Activated CD8-positive, alpha-beta memory T cell treated with anti-CD3 and anti-CD28 coated beads, Interleukin-2, amount 50 U/mL, for 24 hours (primary cell): ENCODE measurements around the gene NOX3.
"Not testable (repeated sequence)": the region's sequence is repeated elsewhere in the genome, so short reads cannot be mapped to it uniquely, and the experiment has no call there.

ENCODE experiments used
- DNase-seq: peaks from one replicate; pipeline ENCODE4 v3.0.0-alpha.2; 2020; ENCODE audit errors: extremely low read depth

Gene NOX3

DNA sequence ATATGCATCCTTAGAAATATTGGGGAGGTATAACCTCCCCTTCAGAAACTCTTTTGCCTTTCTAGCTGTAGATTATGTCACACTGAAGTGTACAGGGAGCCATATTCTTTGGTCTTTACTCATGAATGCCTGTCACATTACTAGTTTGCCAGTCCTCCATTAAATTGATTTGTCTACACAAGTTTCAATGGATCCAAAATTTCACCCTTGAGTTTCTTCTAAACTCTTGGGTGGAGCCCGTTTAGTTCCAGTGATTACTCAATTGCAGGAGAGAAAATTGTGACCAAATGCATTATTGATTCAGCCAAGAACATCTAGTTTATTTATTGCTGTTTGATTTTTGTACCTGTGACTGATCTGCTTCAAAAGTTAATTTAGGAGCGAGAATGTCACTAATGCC lies 81.0 kb downstream of the NOX3 start:
- no peak for DNase-seq

DNA sequence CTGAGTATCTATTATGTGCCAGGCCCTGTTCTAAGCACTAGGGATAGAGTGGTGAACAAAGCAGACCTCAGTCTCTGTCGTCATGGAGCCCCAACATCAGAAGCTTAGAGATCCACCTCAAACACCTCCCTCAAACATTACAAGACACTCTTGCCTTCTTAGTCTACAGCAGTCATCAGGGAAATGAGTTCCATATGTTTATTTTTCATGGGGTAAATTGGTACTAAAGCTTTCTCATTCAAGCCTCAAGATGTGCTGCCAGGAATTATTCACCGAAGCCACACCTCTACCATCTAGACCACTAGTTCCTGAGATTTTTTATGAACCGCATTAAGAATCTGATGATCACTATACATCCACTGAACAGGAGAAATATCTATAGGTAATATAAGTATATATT lies 82.4 kb downstream of the NOX3 start:
- no peak for DNase-seq

DNA sequence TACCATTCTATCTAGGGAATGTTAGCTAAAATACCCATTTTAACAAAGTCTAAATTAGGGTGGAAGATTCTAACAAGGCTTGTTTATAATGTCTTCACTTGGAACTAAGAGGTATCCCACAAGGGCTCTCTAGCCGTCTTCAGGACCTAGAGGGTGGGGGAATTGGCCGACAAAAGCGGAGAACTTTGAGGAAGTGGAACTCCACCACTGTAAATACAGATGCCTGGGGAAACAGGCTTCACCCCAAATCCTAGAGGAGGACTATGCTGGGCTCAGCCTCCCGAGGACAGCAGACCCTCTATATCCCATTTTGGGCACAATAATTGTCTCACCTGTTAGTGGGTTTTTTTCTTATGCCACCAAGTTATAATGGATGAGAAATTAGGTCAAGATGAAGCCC lies 83.4 kb downstream of the NOX3 start:
- DNase-seq = no peak

DNA sequence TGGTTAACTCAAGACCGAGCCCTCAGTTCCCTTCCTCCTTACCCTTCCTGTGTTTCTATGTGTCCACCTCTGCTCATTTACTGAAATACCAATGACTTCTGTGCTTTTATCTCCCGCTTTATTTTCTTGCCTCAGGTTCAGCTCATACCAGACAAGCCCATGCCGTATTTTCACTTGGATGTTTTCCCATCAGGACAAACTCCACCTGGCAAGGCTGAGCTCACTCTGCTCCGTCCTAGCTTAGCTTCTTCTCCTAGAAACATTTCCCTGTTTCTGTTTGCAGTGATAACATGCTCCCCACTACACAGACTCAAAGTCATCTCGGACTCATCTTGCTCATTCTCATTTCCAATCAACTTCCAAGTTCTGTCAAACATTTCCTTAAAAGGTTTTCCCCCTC lies 84.4 kb downstream of the NOX3 start:
- DNase-seq = no peak

DNA sequence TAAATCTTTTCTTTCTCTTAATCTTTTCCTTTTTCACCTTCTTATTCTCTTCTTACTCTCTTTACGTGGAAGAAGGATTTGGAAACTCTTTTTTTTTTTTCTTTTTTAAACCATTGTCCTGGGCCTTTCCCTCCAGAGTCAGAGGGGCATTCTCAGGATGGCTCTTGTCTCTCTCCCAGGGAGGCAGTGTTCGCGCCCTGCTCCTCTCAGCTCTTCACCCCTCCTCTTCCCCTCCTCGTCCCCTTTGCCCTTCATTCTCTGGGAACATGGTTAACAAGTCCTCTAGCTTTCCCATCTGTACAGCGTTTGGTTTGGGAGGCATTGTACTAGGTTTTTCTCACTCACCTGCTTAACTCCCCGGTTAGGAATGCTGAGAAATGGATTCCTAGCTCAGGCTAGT lies 89.3 kb downstream of the NOX3 start:
- DNase-seq = no peak

DNA sequence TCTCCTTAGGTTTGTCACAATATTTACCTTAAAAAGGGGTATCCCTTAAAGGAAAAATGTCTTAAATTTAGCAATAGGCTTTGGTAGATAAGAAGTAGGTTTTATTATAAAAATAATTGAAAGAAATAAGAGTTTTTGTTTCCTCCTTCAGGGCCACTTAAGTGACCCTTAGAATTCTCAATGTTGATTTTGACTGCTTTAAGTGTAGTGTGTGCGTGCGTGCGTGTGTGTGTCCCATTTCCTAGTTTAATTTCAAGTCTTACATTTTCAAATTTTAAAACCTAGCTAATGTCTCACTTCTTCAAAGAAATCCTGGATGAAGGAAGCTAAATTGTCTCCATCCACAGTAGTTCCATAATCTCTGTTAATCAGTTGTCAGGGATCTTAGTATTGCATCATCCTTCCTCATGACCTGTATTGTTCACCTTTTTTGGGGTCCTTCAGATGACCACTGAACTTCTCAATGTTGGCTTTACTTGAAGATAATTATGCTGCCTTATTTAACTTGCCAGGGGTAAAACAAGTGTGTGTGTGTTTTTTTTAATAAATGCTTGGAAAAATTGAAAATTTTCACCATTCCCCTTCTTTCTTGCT lies 90.7 kb downstream of the NOX3 start:
- DNase-seq = no peak

DNA sequence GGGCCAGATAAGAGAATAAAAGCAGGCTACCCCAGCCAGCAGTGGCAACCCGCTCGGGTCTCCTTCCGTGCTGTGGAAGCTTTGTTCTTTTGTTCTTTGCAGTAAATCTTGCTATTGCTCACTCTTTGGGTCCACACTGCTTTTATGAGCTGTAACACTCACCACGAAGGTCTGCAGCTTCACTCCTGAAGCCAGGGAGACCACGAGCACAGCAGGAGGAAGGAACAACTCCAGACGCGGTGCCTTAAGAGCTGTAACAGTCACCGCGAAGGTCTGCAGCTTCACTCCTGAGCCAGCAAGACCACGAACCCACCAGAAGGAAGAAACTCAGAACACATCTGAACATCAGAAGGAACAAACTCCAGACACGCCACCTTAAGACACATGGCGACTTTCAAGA lies 91.6 kb downstream of the NOX3 start:
- not testable (repeated sequence) for DNase-seq

DNA sequence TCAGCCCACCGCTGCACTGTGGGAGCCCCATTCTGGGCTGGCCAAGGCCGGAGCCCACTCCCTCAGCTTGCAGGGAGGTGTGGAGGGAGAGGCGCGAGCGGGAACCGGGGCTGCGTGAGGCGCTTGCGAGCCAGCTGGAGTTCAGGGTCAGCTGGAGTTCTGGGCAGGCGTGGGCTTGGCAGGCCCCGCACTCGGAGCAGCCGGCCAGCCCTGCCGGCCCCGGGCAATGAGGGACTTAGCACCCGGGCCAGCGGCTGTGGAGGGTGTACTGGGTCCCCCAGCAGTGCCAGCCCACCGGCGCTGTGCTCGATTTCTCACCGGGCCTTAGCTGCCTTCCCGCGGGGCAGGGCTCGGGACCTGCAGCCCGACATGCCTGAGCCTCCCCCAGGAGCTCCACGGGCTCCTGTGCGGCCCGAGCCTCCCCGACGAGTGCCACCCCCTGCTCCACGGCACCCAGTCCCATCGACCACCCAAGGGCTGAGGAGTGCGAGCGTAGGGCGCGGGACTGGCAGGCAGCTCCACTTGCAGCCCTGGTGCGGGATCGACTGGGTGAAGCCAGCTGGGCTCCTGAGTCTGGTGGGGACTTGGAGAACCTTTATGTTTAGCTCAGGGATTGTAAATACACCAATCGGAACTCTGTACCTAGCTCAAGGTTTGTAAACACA lies 92.5 kb downstream of the NOX3 start:
- not testable (repeated sequence) for DNase-seq

DNA sequence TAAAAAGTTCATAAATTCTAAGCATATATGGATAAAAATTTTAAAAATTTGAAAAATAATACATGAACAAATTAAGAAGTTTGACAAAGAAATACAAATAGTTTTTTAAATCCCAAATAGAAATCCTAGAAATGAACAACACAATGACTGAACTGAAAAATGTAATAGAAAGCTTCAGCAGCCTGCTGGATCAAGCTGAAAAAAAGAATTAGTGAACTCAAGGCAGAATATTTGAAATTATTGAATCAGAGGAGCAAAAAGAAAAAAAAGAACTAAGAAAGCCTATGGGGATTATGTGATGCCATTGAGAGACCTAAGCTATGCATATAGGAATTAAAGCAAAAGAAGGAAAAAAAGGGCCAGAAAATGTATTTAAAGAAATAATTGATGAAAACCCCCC lies 101.5 kb downstream of the NOX3 start:
- no peak for DNase-seq

DNA sequence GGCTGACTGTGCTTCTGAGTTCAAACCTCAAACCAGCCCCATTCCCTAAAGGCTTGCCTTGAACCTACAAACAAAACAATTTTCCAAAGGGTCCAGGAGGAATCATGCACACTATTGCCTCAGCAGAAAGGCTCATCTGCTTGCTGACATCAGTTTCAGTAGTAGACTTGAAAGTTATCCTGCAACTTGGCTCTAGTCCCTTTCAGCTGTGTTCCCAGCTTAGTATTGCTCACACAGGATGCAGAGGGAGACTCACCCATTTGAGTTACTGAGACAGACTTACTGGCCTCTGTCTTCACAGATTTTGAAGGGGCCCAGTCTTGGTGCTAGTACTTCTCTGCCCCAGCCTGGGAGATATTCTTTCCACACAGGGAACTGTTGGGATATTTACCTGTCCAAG lies 102.8 kb downstream of the NOX3 start:
- no peak for DNase-seq

DNA sequence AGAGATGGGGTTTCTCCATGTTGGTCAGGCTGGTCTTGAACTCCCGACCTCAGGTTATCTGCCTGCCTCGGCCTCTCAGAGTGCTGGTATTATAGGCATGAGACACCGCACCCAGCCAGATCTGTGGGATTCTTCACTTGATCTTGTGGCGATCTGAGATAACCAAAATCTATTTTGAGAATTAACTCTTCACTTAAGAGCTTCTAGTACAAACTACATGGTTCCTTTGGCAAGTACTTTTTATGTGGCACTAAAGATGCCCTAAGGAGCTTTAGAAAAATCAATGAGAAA lies 103.6 kb downstream of the NOX3 start:
- DNase-seq = no peak

DNA sequence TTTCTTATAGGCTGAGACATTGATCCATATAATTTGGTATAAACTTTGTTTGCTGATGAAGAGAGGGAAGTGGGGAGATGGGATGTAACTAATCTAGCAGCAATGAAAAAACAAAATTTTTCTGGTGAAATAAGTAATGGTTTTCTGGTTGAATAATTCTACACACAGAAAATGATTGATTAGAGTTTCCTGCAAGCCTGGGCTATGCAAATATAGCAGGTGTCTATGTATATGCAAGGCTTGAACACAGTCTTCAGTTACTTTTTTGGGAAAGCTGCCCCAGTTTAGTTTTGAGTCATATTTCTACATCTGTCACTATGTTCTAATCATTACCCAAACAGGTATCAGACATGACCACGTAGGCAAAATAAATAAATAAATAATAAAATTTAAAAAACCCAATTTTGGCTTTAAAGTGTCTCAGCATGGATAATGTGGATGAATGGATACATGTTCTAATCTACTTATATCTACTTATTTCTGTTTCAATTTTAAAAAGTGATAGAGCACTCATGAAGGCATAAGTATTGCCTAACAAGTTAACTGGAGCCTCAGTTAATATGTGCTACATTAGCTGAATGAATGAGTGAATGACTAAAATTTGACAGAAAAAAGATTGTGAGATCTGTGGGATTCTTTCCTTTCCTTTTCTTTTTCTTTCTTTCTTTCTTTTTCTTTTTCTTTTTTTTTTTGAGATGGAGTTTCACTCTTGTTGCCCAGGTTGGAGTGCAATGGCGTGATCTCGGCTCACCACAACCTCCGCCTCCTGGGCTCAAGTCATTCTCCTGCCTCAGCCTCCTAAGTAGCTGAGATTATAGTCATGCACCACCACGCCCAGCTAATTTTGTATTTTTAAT lies 104.1 kb downstream of the NOX3 start:
- no peak for DNase-seq

DNA sequence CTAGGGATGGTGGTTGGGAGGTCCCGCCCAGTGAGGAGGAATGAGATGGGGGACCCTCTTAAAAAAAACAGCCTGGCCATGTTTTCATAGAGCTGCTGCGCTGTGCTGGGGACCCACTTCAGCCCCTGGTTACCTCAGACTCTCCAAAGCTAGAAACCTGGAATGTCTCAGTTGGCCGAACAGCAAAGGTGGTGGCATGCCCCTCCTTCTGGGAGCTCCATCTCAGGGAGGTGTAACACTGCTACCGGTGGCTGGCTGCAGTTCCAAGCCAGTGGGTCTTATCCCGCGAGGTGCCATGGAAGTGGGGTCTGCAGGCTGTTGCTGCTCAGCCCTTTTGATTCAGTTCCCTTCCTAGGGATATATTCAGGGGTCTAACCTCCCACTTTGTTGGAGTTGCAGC lies 105.7 kb downstream of the NOX3 start:
- DNase-seq = no peak

DNA sequence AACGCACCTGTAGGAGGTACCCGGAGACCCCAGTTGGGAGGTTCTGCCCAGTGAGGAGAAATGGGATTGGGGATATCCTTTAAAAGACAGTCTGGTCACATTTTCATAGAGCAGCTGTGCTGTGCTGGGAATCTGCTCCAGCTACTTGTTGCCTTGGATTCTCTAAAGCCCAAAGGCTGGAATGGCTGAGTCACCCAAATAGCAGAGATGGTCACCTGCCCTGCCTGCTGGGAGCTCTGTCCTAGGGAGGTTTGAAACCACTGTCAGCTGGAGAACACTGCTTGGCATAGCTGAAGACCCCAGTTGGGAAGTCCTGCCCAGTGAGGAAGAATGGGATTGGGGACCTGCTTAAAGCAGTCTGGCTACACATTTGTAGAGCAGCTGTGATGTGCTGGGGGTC lies 106.5 kb downstream of the NOX3 start:
- no peak for DNase-seq

DNA sequence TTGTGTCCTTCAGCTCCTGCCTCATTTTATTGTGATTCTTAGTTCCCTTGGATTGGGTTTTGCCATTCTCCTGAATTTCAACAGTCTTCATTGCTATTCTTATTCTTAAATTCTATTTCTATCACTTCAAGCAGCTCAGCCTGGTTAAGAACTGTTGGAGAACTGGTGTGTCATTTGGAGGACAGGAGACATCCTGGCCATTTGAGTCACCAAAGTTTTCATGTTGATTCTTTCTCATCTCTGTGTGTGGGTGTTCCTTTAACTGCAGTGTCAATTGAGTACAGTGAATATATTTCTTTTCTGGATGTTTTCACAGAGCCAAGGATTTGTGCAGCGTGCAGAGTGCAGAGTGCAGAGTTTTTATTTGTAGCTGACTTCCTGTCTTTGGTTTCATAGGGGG lies 107.8 kb downstream of the NOX3 start:
- DNase-seq = no peak

DNA sequence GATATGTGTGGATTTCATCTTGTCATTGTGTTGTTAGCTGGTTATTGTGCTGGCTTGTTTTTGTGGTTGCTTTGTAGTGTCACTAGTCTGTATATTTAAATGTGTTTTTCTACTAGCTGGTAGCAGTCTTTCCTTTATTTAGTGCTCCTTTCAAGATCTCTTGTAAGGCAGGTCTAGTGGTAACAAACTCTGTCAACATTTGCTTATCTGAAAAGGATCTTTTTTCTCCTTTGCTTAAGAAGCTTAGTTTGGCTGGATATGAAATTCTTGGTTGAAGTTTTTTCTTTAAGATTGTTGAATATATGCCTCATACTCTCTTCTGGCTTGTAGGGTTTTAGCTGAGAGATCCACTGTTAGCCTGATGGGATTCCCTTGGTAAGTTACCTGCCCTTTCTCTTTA lies 108.7 kb downstream of the NOX3 start:
- DNase-seq = no peak
